ENCODE results near the gene PARD3B.

PARD3B gene

DNA sequence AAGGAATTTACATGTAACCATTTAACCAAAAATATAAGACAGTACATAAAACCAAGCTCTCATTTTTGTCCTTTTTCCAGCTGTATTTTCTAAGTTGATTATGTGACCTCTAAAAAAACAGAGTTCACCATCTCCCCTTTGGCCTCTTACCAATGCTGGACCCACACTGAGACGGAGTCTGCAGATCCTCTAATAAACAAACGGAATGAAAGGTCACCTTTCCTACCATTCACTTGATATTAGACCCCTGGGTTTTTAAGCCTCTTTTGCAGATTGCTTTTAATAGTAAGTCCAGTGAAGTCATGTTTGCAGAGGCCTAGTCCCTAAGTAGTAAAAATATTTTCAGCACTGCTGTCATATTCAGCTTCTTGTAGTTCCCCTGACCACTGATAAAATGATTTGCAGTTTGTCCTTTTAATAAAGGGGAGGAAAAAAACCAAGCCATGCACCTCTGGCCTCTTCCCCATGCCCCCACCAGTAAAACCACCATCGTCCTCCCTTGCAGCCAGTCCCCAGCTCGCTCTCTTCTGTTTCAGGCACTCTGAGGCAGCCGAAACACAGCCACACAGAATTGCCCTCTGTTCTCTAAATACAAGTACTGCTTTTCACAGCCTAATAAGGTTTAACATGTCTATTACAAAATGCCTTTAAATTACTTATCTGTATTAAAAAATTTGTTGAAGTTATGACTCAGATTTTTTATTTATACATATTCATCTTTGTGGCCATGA, 427.5 kb downstream of the PARD3B start:
- DNase-seq, result no peak

DNA sequence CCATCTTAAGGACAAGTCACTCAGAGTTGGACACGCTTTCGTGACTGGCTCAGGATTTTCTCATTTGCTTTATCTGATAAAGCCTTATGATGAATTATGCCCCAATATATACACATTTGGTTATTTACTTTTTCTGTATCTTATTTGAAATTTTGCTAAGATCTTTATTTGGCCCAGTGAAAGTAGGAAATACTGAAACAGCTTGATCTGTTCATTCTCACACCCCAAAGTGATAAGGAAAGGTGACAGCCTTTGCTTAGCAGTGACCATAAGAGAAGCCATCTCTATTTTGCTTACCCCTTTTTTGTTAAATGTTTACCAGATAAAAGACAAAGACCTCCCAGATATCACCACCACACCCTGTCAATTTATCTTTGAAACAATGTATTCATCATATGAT, 428.3 kb downstream of the PARD3B start:
- no peak for DNase-seq

DNA sequence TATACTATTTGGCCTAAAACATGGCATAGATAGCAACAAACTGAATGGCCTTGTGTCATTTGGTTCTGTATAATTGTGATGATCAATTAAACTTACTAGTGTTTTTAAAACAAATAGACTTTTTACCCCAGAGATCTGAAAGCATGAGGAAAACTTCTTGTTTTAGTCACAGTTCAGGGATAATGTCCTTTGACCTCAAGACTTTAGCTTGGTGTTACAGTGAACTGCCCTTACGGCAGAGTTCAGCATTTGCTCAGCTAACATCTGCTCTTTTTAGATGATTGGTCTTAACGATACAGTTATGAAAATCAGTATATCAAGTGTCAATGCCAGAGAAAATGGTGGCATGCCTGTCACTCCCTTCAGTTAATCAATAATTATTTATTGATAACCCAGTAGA, 429.2 kb downstream of the PARD3B start:
- no peak for DNase-seq

DNA sequence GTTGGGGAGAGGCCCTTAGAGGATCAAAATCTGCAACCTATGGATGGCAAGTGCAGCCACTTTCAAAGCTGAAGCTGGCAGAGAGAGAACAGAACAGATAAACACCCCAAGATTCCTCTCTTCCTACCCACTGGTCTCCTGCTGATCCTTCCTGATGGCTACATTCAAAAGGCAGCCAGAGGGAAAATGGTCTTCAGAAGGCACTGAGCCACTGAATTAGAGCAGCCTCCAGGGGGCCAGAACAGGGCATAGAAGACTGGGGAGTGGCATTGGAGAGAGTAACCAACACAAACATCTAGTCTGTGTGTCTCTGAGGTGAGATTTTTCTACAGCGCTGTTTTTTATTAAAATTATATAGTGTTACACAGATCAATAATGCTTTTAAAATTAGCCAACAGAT, 432.6 kb downstream of the PARD3B start:
- DNase-seq, result no peak

DNA sequence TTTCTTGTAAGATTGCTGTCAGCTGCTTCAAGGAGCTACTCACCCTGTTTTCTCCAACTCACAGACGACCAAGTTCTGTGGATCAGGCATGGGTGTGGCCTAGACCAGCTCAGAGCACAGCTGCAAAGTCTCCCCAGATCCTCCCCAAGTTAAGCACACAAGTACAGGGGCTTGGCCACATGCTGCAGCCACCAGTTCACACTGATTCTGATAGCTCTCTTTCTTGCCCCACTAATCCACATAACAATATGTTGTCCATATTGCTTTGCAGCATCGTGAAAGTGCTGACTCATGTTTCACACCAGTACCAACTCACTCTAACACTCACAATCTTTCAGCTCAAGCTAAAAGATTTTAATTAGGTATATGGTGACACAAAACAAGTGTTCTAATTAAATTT, 437.0 kb downstream of the PARD3B start:
- no peak for DNase-seq

DNA sequence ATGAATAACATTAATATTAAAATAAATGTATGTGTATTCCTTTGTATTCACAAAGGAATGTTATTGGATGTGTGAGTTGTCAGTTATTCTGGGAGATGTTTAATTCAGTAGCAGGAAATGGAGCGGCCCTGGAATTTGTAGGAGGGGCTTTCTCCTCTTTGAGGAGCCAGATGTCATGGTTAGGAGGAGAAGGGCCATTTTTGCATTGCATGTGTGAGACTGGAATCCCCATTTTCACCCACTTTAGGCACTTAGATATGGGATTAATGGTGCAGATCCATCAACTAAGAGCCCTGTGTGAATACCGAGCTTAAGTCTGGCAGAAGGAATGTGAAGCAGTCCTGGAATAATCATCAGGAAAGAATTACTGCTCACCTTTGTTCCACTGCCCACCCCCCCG, 439.2 kb downstream of the PARD3B start:
- DNase-seq, result no peak

DNA sequence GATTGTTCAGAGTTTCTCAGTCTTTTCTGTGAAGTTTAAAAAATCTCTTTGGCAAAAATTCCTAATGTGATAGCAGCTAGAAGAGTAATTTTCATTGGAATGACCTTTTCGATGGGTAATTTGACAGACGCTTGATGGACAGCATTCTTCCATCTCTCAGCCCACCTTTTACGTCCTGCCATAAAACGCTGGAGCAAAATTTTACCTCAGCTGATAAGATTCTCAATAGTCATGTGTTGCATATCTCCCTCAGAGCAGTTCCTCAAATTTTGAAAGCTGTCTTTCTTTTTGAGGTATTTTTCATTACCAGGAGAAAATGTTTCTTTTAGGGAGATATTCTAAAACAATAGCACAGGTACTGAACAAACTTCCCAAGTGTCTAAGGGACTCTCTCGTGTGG, 441.4 kb downstream of the PARD3B start:
- DNase-seq, result no peak

DNA sequence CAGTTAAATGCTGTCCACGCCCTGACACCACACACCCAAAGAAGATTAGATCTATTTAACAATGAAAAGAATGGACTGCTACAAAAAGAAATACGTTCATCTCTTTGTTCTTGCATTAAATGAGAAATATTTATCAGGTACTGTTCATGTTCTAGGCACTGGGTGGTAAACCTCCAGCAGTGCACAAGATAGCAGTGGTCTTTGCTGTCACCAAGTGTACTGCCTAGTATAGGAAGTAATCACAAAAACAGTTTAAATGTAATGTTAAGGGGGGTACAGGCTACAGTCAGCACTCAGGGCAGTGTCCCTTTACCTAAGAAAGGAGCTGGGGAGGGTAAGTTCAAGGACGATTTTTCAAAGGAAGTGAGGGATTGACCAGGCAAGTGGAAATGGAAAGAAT, 443.6 kb downstream of the PARD3B start:
- no peak for DNase-seq

DNA sequence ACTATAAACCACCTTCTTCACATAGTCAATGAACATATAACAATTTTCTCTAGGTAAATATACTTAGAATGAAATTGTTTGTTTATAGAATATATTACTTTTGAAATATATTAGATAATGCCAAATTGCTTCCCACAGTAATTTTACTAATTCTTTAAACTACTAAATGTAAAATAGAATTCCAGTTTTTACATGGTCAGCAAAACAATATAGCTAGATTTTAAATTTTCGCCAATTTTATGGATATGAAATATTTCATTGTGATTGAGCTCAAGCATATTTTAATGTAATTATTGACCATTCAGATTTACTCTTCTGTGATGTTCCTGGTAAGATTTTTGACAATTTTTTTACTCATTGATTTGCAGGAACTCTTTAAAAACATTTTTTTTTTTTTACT, 444.6 kb downstream of the PARD3B start:
- DNase-seq, result no peak

DNA sequence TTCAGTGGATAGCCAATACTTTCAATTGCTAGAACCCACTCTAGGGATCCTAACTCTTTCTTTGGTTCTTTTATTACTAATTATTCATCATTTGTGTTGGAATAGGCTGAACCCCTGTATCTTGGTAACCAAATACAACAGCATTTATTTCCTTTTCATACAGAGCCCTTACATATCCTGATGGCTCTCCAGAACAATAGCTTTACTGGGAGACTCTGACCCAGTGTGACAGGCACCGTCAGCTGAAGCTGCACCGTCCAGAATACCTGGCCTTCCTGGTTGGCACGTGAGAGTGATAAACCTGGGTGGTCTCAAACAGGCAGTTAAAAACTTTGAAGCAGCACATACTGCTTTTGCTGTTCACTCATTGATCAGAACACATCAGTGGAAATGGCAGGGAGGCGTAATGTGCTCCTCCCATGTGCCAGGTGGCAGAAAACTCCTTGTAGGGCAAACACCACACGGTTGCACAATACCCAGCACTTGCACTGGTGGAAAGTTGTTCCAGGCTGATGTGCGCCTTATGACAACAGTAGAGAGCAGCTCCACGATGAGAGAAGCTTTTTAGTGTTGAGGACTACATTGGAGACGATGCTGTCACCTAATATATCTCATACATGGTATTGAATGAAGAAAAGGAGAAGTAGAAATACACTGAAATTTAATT, 456.2 kb downstream of the PARD3B start:
- no peak for DNase-seq

DNA sequence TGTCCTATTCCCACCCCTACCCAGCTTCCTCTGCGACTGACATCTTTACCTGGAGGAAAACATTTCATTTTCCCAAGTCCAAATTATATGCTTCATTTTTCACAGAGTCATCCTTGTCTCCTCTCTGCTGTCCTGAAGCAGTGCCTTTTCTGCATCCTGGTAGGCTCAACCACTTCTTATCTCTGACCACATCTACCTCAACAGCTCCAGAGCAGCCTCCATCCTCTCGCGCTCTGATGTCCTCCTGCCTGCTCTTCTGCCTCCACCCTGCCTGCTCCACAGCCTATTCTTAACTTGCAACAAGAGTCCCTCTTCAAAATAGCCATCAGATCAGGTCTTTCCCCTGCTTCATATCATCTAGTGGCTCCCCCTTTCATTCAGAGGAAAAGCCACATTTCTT, 457.1 kb downstream of the PARD3B start:
- no peak for DNase-seq

DNA sequence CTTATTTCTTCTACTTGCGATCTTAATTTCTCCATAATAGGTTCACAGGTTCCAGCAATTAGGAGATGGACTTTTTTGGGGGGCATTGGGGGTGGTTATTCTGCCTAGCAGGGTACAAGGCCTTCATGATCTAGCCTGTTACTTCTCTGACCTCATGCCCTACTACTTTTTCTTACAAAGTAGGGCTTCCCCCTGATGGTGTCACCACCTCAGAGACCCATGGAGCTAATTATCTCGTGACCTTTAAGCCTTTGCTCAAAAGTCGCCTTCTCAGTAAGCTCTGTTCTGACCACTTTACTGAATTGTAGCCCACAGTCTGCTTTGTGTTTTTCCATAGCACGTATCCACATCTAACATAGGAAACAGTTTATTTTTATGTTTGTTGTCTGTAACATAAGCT, 458.0 kb downstream of the PARD3B start:
- no peak for DNase-seq

DNA sequence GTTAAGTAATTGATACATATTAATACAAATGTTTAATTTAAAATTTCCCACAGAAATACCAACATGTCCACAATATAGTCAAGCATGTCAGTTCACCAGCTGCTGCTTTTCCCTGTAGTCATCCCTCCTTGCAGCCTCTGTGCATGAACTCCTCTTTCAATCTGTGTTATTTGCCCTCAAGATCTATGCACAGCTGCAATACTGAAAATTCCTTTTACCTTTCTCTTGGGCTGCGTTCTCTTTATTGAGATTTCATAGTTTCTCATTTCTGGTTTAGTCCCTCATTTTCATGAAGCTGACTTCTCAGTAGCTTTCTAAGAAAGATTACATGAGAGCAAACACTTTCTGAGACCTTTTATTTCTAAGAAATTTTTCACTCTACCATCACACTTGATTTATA, 464.9 kb downstream of the PARD3B start:
- DNase-seq, result no peak

DNA sequence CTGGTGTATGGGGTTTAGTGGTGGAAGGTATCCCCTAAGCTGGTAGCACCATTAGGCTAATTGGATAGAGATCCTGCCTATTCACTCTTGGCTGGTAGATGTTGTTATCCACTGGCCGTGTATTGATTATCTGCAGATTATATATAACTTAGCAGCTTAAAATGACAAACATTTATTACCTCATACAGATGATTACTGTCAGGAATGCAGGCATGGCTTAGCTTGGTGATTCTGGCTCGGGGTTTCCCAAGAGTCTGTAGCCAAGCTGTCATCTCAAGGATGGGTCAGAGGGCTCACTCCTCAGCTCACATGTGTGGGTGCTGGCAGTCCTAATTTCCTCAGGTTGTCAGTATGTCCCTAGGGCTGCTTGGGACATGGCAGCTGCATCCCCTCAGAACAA, 465.8 kb downstream of the PARD3B start:
- DNase-seq, result no peak

DNA sequence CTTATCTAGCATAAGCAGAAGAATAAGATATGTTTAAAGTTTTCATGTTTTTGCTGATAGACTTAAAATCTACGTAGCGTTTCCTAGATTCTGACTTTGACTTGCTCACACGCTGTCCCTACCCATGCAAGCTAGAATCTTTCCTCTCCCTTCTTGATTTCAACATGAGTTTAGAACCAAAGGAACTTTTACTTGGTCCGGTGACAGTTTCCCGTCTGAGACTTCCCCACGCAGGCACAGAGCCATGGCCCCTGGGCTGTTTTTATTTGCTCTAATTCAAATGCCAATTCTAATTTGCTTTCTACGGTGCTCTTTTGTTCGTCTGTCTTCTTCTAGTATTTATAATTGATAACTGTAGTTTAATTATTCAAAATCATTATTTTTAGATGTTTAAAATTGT, 467.7 kb downstream of the PARD3B start:
- no peak for DNase-seq

DNA sequence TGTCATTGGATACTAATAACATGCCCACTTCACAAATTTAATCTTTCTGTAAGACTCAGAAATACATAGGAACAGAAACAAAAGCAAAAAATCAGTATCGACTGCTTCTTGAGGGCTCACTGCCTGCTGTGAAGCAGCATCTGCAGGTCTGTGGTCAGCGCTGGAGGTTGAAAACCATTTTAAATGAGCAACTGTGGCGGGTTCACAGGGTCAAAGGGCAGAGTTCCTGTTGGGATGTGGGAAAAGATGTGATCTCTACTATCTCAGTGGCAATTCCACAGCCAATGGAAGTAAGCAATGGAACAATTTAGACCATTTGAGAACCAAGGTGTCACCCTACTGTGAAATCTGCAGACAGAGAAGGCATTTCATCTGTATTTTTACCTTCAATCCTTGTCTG, 468.3 kb downstream of the PARD3B start:
- DNase-seq, result no peak

DNA sequence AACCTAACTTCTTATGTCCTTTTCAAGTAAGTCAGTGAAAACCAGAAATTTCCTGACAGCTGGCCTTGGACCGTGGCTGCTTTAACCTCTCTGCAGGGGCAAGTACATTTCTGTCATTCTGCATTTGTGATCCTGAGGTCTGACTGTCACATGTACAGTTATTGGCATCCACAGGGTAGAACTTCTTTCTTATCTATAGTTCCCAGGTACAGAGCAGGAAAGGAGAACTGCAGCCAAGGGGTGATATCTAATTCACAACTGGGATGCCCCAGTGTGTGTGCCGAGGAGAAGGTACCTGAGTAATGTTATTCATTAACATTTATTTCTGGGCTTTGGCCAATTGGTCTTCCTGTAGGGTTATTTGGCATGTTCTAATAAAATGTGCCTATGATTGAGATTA, 468.9 kb downstream of the PARD3B start:
- no peak for DNase-seq

DNA sequence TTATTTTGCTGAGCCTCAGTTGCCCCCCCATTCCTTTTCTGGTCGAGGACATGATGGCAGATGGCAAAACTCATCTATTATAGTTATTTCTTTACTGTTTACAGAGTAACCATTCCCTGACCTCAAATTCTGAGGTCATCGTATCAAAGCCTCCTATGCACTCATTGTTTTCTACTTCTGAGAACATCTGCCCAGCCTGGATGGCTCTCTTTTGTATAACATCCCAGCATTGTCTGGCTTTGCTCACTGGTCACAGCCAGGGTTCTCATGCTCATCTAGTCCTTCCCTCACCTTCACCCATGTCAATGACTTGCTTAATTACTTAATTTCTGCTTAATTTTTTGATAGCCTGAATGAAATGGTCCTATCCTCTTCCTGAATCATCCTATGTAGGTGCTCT, 472.1 kb downstream of the PARD3B start:
- no peak for DNase-seq

DNA sequence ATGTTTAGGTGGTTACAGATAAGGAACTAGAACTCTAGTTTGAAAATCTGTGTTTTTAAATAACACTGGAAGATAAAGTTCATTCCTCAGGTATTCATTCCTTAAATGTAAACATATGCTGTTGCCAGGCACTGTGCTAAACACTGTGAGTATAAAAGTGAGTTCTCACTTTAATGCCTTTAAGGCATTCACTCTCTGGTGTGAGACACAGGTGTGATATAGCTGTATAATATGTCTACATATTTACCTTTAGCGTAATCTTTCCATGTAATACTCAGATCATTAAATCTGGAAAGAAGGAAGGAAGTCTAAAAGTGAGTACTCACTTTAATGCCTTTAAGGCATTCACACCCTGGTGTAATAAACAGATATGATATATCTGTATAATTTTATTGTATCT, 472.6 kb downstream of the PARD3B start:
- DNase-seq, result no peak

DNA sequence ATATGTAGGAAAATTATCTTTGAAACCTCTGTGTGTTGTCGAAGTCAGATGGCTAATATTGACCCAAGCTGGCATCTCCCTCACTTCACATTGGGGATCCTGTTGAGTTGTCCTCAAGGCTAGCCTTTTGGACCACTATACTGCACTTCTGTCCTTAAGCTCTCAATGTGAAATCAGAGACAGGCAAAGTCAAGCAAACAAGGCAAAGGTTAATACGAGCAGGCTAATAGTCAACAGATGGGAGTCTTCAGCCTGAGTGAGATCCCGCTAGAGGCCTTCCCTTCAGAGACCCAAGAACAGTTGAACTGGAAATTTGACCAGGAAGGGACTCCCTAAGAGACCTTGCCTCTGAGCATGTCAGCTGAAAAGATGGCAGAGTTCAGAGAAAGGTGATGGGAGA, 475.4 kb downstream of the PARD3B start:
- no peak for DNase-seq

DNA sequence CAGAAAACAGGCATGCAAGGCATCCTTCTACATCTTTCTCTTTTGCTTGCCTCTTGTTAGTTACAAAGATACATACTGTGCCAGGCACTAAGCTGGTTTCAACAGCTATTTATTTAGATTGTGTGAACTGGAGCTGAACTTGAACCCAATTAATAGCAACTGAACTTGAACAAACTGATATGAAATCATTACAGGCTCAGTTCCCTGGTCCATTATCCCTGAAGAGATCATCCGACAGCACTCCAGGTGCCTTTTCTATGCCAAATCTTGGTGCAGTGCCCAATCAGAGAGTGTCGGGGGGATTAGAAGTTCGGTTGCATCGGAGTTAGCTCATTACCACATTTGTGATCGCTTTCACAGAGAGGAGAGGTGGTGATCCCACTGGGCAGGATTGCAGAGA, 477.6 kb downstream of the PARD3B start:
- DNase-seq, result no peak

DNA sequence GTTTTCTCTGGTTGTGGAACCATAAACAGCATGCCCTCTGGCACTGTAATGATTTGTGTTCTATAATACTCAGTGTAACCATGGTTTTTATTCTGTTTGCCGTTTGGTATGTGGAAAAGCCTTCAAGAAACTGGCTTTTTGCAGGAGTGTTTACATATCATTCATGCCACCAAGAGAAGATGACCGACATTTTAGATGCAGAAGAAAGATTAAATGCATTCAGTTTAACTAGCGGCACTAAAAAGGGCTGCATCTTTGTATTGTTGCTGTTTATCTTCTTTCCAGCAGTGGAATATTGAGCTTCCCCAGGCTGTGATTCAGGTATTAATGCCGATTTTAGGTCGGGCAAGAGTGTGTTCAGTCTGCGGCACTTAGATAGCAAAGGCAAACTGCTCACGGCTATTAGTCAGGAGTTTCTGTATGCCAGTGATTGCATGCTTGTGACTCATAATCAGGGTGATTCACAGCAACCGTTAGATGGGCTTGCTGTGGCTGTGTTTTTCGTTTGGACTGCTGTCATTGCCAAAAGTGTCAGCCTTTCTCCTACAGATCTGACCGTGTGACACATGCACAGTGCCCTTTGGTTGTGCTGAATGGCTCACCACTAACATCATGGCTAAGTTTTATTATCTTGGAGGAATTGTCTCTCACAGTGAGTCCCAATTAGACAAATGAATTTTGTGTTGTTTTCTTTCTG, 479.7 kb downstream of the PARD3B start:
- no peak for DNase-seq

DNA sequence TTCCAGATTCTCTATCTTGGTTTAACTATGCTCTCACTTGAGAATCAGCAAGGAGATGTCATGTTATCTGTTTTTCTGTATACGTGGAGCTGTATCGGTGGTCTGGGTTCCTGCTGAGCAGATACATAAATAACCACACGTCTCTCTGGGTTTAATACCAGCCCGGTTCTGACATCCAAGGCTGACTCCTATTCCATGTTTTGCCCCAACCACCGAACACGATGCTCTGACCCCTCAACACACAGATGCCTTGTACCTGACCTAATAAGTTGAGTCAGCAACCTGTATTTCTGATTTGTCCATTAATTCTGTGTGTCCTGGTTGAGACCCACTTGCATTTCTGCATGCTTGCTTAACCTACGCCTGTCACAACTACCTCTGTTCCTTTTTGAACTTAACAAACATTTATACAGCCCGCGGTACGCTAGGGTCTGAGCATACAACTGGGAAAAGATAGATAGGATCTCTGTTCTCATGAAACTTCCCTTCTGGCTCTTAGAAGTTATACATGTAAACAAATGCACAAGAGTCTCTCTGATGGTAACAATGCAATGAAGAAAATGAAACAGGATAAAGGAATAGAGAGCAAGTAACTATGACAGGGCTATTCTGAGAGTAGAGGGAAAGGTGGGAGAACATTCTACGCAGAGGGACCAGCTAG, 480.4 kb downstream of the PARD3B start:
- DNase-seq, result no peak

DNA sequence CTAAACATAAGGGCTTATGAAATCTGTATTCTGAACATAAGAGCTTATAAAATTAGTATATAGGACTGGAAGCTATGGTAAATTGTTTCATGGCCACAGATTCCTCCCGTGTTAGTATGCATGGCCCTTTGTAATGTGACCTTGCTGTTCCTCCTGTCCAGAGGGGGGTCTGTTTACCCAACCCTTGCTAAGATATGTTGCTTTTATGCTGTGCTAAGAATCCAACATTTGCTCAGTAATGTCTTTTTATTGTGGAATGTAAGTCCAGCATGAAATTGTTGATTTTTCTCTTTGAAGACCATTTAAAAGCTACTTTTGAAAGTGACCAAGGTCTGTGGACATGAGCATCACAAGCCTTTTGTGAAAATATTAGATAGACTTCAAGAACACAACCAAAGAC, 485.4 kb downstream of the PARD3B start:
- no peak for DNase-seq

All from bone marrow (tissue), 2 donors.